GM13977 (cell line): ENCODE results near the gene ZFAND2A.

Experiments
- DNase-seq: peaks from one replicate; pipeline ENCODE4 v3.0.0; 2012; ENCODE audit warnings: low spot score
- in situ Hi-C: fragments of 300-500 bp; cut with MboI; formaldehyde crosslinking; loops from one replicate; pipeline ENCODE4 v1.12.0; 2022; ENCODE audit warnings: low sequenced_read_pairs, low pct_unique_long_range_greater_than_20kb, mixed read lengths, inconsistent platforms; ENCODE audit not compliant: unreplicated experiment
- TF ChIP-seq, protein P1 (sequence below): IDR thresholded peaks from 2 replicates; pipeline ENCODE4 v1.5.1; 2012; ENCODE audit warnings: mild to moderate bottlenecking, control low read depth; ENCODE audit not compliant: insufficient read depth; ENCODE audit errors: extremely low read depth, missing control alignments

ZFAND2A gene

DNA sequence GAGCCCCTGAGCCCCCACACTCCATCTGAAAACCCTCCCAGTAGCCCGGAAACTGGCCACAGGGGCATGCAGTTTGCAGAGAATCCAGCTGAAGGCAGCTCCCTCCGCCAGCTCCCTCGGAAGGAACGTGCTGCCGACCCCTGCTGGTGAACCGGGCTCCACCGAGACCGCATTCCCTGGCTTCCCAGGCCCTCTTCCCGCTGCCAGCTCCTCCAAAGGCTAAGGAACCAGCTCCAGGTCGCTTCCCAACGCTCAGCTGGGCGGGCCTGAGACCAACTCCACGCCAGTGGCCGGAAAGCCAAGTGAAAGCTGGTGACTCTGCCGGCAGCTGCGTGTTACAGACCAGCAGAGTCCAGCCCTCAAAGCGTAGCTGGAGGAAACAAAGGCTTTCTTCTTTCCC is 36.3 kb downstream of the ZFAND2A start:
- in situ Hi-C loops: no loop called here
- no peak for DNase-seq
- TF ChIP-seq, protein P1, sequence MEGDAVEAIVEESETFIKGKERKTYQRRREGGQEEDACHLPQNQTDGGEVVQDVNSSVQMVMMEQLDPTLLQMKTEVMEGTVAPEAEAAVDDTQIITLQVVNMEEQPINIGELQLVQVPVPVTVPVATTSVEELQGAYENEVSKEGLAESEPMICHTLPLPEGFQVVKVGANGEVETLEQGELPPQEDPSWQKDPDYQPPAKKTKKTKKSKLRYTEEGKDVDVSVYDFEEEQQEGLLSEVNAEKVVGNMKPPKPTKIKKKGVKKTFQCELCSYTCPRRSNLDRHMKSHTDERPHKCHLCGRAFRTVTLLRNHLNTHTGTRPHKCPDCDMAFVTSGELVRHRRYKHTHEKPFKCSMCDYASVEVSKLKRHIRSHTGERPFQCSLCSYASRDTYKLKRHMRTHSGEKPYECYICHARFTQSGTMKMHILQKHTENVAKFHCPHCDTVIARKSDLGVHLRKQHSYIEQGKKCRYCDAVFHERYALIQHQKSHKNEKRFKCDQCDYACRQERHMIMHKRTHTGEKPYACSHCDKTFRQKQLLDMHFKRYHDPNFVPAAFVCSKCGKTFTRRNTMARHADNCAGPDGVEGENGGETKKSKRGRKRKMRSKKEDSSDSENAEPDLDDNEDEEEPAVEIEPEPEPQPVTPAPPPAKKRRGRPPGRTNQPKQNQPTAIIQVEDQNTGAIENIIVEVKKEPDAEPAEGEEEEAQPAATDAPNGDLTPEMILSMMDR: no peak

DNA sequence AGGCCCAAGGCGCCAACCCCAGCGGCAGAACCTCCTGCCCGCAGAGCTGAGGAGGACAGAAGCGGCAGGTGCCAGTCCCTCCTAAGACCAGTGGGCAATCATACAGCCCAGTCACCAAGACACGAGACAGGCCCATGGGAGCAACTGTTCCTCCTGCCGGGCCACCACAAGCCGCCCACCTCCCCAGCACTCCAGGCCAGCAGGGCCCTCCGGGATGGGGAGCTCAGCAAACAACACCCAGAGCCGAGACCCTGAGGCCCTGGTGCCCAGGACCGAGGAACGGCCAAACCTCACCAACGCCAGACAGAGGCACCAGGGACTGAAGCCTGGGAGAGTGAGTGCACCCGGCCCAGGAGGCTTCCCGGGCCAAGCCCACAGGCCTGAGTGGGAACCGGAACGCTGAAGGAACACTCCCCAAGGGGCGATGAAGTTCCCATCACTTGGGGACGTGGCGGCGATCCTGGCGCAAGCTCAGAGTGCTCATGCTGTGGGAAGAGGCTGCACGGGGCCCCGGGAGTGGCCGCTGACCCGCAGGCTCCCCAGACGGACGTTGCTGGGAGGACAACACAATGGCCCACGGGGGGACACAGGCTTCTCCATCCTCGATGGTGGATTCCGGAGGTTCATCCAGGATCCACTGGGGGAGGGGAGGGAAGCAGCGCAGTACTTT is 37.0 kb downstream of the ZFAND2A start:
- no peak for DNase-seq
- in situ Hi-C loops: no loop called here
- TF ChIP-seq, protein P1: no peak

DNA sequence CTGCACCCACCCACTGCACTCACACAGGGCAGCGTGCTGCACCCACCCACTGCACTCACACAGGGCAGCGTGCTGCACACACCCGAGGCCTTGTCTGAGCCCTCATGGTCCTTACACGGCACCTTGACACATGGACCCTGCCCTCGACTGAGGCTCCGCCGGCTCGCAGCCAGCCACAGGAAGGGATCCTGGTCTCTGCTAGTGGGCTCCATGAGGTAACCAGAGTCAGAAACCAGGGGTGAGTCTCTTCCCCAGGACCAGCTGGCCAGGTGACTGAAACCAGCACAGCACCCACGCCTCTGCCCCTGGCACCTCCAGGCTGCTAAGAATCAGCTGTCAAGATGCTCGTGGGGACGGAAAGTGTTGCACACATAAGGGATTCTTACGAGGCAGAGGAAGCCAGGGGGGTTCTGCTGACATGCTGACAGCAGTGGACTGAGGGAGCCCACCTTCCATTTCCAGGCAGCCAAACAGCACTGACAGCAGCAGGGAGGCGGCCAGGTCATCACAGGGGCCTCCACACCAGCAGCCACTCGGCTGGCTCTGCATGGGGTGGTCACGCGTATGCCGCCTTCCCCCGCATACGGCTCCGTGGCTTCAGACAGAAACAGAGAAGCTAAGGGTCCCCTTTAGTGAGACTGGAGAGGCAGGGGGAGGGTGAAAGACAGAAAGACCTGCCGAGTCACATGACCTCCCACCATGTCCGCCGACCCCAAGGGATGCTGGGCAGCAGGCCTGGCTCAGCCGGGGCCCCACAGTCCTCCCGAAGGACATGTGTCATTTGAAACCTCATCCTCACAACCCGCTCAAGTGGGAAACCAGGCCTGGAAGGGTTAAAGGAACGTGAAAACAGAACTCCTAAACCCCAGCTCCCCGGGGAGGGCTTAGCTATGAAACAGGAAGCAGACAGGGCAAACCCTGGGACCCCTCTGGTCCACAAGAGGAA is 37.8 kb downstream of the ZFAND2A start:
- TF ChIP-seq, protein P1: no peak
- DNase-seq: no peak
- in situ Hi-C loops: no loop called here

DNA sequence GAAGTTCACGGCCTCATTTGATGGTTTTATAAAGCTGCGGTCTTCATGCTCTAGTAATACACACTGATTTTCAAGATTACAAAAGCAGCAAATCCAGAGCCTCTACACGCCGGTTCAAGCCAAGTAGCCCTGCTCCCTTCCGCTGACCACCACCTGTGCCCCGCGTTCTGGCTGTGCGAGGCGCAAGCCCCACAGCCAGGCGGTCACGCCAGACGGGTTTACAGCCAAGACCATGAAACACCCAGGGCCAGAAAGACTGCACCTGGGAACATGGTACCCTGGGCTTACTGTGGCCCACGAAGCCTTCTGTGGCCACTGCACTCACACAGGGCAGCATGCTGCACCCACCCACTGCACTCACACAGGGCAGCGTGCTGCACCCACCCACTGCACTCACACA is 38.5 kb downstream of the ZFAND2A start:
- in situ Hi-C loops: no loop called here
- TF ChIP-seq, protein P1: no peak
- DNase-seq: no peak

DNA sequence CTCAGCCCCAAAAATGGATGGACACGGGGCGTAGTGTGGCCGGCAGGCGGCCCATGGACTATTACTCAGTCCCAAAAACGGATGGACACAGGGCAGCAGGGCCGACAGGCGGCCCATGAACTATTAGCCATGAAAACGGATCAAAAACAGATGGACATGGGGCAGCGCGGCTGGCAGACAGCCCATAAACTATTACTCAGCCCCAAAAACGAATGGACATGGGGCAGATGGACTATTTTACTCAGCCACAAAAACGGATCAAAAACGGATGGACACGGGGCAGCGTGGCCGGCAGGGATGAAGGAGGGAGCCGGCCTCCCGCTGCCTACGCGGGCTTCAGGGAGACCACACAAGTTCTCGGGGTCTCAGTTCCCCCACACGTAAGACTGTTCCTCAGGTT is 39.2 kb downstream of the ZFAND2A start:
- in situ Hi-C loops: no loop called here
- DNase-seq: no peak
- TF ChIP-seq, protein P1: no peak

DNA sequence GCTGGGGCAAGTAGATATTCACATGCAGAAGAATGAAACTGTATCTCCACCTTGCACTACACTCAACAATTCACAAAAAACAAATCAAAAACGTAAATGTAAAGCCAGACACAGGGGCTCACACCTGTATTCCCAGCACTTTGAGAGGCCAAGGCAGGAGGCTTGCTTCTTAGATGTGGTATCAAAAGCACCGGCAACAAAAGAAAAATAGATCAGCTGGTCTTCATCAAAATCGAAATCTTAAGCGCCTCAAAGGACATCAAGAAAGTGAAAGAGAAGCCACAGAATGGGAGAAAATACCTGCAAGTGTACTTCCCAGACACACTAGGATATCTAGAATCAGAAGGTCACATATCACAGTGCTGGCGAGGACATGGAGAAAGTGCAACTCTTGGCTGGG is 40.8 kb downstream of the ZFAND2A start:
- no peak for DNase-seq
- in situ Hi-C loops: no loop called here
- TF ChIP-seq, protein P1: no peak
